Measurements from ENCODE around the gene RGL1.

RGL1 gene

GRCh38 chr1:183821889-183822611 lies 17.1 kb downstream of the RGL1 start:
- no peak for DNase-seq (ENCODE audit: low read depth in 3 of 3)

- DNase-seq (ENCODE audit: low read depth in 3 of 3): no peak
Observed at GRCh38 chr1:183824291-183824690, 19.4 kb downstream of the RGL1 start.

GRCh38 chr1:183827801-183828200 lies 22.9 kb downstream of the RGL1 start:
- DNase-seq (ENCODE audit: low read depth in 3 of 3): no peak

- DNase-seq (ENCODE audit: low read depth in 3 of 3): no peak
Observed at GRCh38 chr1:183830389-183830788, 25.5 kb downstream of the RGL1 start.

- DNase-seq (ENCODE audit: low read depth in 3 of 3): no peak
Observed at GRCh38 chr1:183831311-183831710, 26.4 kb downstream of the RGL1 start.

- DNase-seq (ENCODE audit: low read depth in 3 of 3): no peak
Observed at GRCh38 chr1:183832459-183832858, 27.5 kb downstream of the RGL1 start.

- DNase-seq (ENCODE audit: low read depth in 3 of 3): no peak
Observed at GRCh38 chr1:183834568-183834967, 29.6 kb downstream of the RGL1 start.

GRCh38 chr1:183836598-183836997 lies 31.7 kb downstream of the RGL1 start:
- DNase-seq (ENCODE audit: low read depth in 3 of 3): no peak

- DNase-seq (ENCODE audit: low read depth in 3 of 3): no peak
Observed at GRCh38 chr1:183837062-183837461, 32.1 kb downstream of the RGL1 start.

- DNase-seq (ENCODE audit: low read depth in 3 of 3): no peak
Observed at GRCh38 chr1:183838221-183838620, 33.3 kb downstream of the RGL1 start.

GRCh38 chr1:183840140-183840539 lies 35.2 kb downstream of the RGL1 start:
- no peak for DNase-seq (ENCODE audit: low read depth in 3 of 3)

- no peak for DNase-seq (ENCODE audit: low read depth in 3 of 3)
Observed at GRCh38 chr1:183841550-183841949, 36.6 kb downstream of the RGL1 start.

GRCh38 chr1:183841950-183842794 lies 37.3 kb downstream of the RGL1 start:
- DNase-seq (ENCODE audit: low read depth in 3 of 3): peak in 1 of 3 donors; percentile 4

GRCh38 chr1:183842795-183843144 lies 37.9 kb downstream of the RGL1 start:
- DNase-seq (ENCODE audit: low read depth in 3 of 3): no peak

- DNase-seq (ENCODE audit: low read depth in 3 of 3): no peak
Observed at GRCh38 chr1:183844806-183845205, 39.9 kb downstream of the RGL1 start.

- DNase-seq (ENCODE audit: low read depth in 3 of 3): no peak
Observed at GRCh38 chr1:183845681-183846080, 40.8 kb downstream of the RGL1 start.

- no peak for DNase-seq (ENCODE audit: low read depth in 3 of 3)
Observed at GRCh38 chr1:183847641-183848040, 42.7 kb downstream of the RGL1 start.

GRCh38 chr1:183850852-183851251 lies 45.9 kb downstream of the RGL1 start:
- no peak for DNase-seq (ENCODE audit: low read depth in 3 of 3)

- no peak for DNase-seq (ENCODE audit: low read depth in 3 of 3)
Observed at GRCh38 chr1:183859119-183859518, 54.2 kb downstream of the RGL1 start.

GRCh38 chr1:183859831-183860230 lies 54.9 kb downstream of the RGL1 start:
- DNase-seq (ENCODE audit: low read depth in 3 of 3): no peak

GRCh38 chr1:183862967-183863366 lies 58.0 kb downstream of the RGL1 start:
- no peak for DNase-seq (ENCODE audit: low read depth in 3 of 3)

GRCh38 chr1:183863852-183864251 lies 58.9 kb downstream of the RGL1 start:
- DNase-seq (ENCODE audit: low read depth in 3 of 3): no peak

GRCh38 chr1:183864611-183865010 lies 59.7 kb downstream of the RGL1 start:
- DNase-seq (ENCODE audit: low read depth in 3 of 3): no peak
